Dermis blood vessel endothelial cell (primary cell): Measurements from ENCODE around the gene AHR. TPM values are rescaled to one million over a fixed set of nuclear protein-coding genes. Genes with fewer than 3 reads are reported as not detected.

Experiments used
- DNase-seq: peaks from one replicate; pipeline ENCODE4 v3.0.0; 2010
- total RNA-seq: library from RNA; depleted of rRNA; stranded (reverse); fragments of >200 nt; gene quantifications from 2 replicates; pipeline ENCODE4 v1.2.3, GENCODE V29; 2014

Gene AHR
- total RNA-seq, 1 donor from 2014 or later: 142 TPM

- no peak for DNase-seq
Observed at GRCh38 chr7:17305387-17306171, 7.1 kb downstream of the AHR start.

DNA sequence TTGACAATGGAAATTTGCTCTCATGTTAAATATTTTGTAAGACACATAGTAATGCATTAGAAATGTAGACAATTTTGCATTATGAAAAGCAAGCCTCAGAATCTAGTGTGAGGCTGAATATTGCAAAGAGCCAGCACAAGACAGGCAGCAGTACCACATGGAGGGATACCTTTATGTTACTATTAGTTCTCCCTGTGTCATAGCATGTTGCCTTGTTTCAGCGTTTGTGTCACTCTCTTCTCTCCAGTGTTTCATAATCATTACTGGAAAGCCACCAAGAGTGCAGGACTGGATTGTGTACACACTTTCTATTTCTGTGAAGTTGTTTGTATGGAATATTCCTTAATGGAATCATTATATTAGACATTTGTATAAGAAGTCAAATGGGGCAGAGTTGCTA lies 8.5 kb downstream of the AHR start:
- DNase-seq: peak; percentile 36

GRCh38 chr7:17307558-17307957 lies 9.1 kb downstream of the AHR start:
- peak; percentile 36 for DNase-seq

GRCh38 chr7:17307969-17308648 lies 9.7 kb downstream of the AHR start:
- DNase-seq: peak; percentile 18

DNA sequence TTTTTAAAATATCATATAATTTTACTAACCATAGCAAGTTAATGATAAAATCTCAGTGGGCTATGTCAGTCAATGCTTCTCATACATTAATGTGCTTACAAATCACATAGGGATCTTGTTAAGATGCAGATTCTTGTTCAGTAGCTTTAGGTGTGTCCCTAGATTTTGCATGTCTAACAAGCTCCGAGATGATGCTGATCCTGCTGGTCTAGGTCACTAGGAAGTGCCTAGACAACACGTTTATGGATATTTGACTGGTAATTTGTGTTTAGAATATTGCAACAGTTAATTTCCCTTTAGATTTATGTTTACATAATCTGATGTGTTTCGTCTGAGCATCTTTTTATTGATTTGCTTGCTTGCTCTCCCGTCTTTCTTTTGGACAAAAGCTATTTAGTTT lies 12.7 kb downstream of the AHR start:
- DNase-seq: no peak

DNA sequence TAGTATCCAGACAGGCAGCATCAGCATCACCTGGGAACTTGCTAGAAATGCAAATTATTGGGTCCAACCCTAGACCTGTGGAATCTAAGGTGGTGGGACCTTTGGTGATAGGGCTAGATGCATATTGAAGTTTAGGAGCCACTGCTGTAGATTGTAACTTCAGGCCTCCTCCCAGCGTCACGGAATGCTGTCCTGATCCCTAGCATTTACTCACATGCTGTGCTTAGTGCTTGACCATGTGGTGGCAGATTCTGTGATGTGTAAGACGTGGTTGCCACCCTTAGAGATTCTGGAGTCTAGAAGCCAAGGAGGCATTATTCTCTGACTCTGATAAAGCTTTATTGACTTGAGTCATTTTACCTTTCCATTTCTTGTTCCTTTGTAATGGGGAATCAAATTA lies 13.5 kb downstream of the AHR start:
- DNase-seq: peak; percentile 71

- peak; percentile 25 for DNase-seq
Observed at GRCh38 chr7:17312641-17313040, 14.2 kb downstream of the AHR start.

GRCh38 chr7:17313194-17313593 lies 14.7 kb downstream of the AHR start:
- DNase-seq: peak; percentile 85

GRCh38 chr7:17315974-17316373 lies 17.5 kb downstream of the AHR start:
- no peak for DNase-seq

- no peak for DNase-seq
Observed at GRCh38 chr7:17318146-17318545, 19.7 kb downstream of the AHR start.

DNA sequence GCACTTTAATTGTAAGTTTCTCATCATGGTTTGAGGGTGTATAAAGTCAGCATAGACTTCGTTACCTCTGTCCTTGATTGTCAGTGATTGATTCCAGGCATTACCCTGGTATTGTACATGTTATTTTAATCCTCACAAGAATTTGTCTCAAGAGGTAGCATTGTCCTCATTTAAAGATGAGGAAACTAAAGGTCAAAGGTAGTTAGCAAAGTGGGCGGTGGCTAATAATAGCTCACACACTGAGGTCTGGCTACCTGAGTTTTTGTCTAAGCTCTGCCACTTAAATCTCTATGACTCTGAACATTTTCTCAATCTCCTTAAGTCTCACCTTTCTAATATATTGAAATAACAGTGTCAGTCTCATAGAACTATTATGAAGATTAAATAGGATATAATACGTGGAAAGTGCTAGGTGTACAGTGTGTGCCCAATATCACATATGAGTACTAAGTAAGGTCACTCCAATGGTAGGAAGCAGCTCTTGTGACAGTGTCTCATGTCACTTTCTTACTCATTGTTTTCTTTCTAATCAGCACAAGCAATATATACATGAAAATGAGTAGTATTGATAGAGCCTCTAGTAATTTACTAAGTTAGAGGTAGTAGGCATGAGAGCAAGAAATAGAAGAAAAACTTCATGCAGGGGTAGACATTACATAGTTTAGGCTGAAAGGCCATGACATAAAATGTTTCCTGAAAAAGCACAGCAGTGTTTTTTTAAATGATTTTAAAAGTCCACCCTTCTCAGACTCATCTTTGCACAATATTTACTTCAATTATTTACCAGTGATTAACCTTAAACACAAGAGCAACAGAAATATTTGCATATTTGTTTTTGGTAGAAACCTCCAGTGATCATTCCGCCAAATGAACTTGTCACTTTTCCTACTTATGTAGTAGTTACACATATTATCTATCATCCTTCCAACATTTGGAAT lies 21.0 kb downstream of the AHR start:
- DNase-seq: no peak

GRCh38 chr7:17320102-17320497 lies 21.6 kb downstream of the AHR start:
- DNase-seq: no peak

DNA sequence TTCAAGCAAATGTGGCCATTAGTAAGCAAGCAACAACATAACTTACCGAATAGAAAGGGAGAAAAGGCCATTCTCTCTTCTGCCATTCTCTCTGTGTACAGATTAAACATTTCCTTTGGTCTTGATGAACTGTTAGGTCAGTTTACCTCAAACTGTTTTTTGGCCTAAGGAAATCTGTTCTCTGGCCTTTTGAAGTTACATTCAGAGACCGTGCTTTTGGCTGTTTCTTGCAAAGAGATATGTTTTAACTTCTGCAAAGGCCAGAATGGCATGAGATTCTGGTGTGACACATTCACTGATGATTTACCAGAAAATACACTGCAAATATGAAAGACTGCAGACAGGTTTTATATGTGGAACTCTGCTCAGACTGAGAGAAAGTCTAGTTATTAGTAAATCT lies 22.2 kb downstream of the AHR start:
- DNase-seq: peak; percentile 35

GRCh38 chr7:17325364-17325763 lies 26.9 kb downstream of the AHR start:
- DNase-seq: no peak

DNA sequence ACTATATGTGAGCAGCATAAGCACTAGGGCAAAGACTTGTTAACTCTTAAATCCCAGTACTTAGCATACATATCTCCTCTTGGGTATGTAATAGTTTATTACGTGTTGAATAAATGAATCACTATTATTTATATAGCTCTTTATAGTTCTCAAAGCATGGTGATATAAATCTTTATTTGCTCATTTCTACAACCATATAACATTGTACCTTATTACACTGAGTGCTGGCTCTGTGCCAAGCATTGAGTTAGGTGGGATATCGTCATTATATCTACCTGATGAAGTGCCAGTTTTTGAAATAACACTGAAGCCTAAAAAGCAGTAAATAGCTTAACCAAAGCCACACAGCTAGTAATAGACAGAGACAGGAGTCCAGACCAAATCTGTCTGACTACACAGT lies 27.9 kb downstream of the AHR start:
- no peak for DNase-seq

DNA sequence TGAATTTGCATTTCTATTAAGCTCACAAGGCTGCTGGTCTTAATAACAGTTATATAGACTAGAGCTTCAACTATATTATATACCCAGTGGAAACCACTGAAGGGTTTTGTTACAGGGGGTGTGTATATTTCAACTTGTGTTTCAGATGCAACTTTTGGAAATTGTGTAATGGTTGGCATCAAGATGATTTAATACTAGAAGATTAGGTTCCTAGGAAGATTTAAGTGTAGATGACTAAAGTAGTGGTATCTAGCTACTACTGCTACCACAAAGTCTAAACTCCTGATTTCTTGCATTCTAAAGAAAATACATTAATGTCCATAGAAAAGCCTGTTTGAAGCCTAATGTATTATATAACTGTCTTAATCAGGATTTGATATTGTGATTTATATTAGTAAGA lies 30.2 kb downstream of the AHR start:
- no peak for DNase-seq

DNA sequence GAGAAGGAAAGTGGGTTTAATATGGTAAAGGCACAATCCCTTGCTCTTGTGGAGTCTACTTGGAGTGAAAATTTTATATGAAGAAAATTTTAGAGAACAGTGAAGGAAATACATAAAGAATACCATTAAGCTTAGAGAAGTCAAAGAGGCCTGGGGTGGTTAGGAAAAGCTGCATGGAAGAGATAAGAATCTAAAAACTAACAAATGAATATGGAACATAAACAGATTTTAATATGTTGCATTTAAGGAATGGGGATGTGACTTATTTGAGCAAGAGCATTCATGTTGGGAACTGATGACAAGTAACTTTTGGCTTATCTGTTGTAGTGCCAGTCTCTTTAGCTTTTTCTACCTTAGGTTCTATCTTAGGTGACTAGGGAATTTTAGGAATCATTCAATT lies 31.0 kb downstream of the AHR start:
- DNase-seq: no peak

DNA sequence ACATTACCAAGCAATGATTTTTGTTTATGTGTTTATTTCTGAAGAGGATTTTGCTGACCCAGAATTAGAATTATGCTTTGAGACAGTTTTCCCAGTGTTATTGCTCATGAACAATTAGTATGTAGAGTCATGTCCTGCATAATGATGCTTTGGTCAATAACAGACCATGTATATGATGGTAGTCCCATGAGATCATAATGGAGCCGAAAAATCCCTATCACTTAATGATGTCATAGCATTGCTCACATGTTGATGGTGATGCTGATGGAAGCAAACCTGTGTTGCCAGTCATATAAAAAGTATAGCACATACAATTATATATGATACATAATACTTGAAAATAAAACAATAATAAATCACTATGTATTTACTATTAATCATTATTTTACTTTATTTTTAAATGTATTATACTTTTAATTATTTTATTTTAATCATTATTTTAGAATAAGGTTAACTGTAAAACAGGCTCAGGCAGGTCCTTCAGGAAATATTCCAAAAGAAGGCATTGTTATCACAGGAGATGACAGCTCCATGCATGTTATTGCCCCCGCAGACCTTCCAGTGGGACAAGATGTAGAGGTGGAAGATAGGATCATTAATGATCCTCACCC lies 33.5 kb downstream of the AHR start:
- DNase-seq: no peak

DNA sequence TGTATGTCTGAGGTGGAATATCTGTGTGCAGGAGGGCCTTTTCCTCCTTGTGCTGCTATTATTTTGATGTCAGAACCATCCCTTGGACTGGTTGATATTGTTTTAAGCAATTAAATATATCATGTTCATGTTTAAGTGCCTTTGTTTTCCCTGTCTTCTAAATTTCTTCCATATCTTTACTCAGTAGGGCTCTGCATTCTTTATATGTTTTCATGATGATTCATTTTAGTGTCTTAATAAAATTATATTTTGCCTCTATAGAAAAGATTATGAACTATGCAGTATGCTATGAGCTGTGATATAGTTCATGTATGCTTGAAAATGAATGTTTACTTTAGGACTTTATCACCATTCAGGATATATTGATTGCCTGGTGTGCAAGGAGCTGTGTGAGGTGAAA lies 34.8 kb downstream of the AHR start:
- no peak for DNase-seq

DNA sequence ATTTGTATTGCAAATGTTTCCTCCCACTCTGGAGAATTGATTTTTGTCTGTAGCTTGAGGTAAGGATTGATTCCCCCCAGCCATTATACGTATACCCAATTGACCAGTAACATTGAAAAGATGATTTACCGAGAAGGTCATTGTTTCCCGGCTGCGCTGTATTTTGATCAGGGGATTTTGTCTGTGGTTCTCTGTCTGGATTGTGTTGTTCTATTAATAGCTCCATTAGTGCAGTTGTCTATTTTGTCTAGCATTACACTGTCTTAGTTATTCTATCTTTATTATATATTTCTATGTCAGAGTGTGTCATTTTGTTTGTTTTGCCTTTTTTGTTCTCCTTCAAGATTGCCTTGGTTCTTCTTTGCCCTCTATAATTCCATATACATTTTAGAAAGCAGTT lies 37.7 kb downstream of the AHR start:
- DNase-seq: no peak

- DNase-seq: peak; percentile 71
Observed at GRCh38 chr7:17339139-17339538, 40.7 kb downstream of the AHR start.

GRCh38 chr7:17339952-17340351 lies 41.5 kb downstream of the AHR start:
- no peak for DNase-seq

DNA sequence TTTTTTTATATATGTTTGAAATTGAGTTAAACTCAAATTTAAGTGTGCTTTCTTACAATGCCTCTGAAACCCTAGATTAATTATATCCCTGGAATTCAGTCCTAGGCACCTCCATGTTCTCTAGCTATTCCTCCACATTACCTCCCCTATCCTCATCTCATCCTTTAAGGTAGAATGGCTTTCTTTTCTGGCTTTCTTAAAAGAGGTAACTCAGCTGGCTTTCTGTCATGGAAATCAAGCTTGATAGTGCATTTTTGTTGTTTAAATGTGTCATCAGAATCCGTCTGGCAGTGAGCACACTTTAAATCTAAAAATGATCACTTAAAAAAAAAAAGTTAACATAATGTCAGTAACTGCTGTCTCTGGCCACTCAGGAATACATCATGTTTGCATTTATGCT lies 42.2 kb downstream of the AHR start:
- DNase-seq: no peak
